ENCODE results near the gene GNAS. TPM values are rescaled to one million over a fixed set of nuclear protein-coding genes. Genes with fewer than 3 reads are reported as not detected.

GNAS gene
- total RNA-seq, 4 donors from 2014 or later = 679 to 875 (median 782) TPM

DNA sequence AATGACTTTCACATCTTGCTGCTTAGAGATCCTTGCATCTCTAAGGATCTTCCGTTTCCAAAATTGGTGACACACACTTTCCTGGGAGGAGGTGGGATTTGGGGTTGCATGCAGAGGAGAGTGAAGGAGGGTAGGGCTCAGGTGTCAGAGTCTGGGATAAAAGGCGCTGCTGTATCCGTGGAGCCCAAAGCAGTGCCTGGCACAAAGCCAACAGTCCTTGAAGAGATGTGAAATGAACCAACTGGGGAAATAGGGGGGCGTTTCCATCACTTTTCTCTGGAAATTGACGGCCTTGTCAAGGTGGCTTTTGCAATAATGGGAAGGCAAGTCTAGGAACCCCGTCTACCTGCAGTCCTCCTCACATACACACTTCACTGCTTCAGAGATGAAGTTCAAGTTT, 69.0 kb downstream of the GNAS start:
- WGBS = 67% methylated on average over 6 of the region's 6 CpGs

DNA sequence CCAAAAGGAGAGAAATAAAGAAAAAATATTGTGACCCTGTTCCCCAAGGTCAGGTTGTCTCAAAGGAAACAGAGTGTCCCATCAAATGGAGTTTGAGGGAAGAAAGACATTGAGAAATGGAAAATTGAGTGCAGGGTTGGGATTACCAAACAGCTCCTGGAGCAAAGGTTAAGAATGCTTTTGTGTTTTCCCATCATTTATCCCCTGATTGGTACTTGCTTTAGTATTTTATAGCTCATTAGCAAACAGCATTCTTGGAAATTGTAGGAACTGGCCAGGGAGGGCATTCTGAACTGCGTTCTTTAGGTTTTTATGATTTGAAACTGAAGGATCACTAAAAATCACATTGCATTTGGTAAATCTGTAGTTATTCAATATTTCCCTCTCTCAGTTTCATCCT, 69.5 kb downstream of the GNAS start:
- no peaks in the 10 kb centered on the region for H3K9me3 ChIP-seq
- intact Hi-C loops (cut with DNase I) = no loop called here
- H3K27me3 ChIP-seq = no peaks in the 10 kb centered on the region
- no peak for DNase-seq (ENCODE audit: extremely low spot score)
- TF ChIP-seq POLR2A (IDR thresholded peaks at IDR 0.05; ENCODE audit: low read depth) = no peak
- no peak for TF ChIP-seq EP300 (IDR thresholded peaks at IDR 0.05)
- TF ChIP-seq, protein P1, sequence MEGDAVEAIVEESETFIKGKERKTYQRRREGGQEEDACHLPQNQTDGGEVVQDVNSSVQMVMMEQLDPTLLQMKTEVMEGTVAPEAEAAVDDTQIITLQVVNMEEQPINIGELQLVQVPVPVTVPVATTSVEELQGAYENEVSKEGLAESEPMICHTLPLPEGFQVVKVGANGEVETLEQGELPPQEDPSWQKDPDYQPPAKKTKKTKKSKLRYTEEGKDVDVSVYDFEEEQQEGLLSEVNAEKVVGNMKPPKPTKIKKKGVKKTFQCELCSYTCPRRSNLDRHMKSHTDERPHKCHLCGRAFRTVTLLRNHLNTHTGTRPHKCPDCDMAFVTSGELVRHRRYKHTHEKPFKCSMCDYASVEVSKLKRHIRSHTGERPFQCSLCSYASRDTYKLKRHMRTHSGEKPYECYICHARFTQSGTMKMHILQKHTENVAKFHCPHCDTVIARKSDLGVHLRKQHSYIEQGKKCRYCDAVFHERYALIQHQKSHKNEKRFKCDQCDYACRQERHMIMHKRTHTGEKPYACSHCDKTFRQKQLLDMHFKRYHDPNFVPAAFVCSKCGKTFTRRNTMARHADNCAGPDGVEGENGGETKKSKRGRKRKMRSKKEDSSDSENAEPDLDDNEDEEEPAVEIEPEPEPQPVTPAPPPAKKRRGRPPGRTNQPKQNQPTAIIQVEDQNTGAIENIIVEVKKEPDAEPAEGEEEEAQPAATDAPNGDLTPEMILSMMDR (IDR thresholded peaks at IDR 0.05) = no peak
- TF ChIP-seq POLR2AphosphoS5 (IDR thresholded peaks at IDR 0.05) = no peak
- 88% methylated on average over 1 of the region's 1 CpG for WGBS
- no peak overlapping the region for H3K4me3 ChIP-seq
- no peaks in the 10 kb centered on the region for H3K4me1 ChIP-seq
- H3K36me3 ChIP-seq = no peaks in the 10 kb centered on the region
- H3K27ac ChIP-seq (replicated peaks in 1 of 4) = no peak overlapping the region

More for the DNA sequence above, 69.0 kb downstream of the GNAS start:
- H3K4me3 ChIP-seq = no peak overlapping the region
- no peaks in the 10 kb centered on the region for H3K36me3 ChIP-seq
- no peaks in the 10 kb centered on the region for H3K4me1 ChIP-seq
- peaks cover 0 to 2% (median 0%) of the 10 kb centered on the region in 4 donors for H3K9me3 ChIP-seq
- intact Hi-C loops (cut with DNase I) = no loop called here
- H3K27ac ChIP-seq (replicated peaks in 1 of 4) = no peak overlapping the region
- no peak for DNase-seq (ENCODE audit: extremely low spot score)
- TF ChIP-seq POLR2A (IDR thresholded peaks at IDR 0.05; ENCODE audit: low read depth) = no peak
- TF ChIP-seq POLR2AphosphoS5 (IDR thresholded peaks at IDR 0.05) = no peak
- TF ChIP-seq, protein P1 (IDR thresholded peaks at IDR 0.05) = no peak
- TF ChIP-seq EP300 (IDR thresholded peaks at IDR 0.05) = no peak
- no peaks in the 10 kb centered on the region for H3K27me3 ChIP-seq

DNA sequence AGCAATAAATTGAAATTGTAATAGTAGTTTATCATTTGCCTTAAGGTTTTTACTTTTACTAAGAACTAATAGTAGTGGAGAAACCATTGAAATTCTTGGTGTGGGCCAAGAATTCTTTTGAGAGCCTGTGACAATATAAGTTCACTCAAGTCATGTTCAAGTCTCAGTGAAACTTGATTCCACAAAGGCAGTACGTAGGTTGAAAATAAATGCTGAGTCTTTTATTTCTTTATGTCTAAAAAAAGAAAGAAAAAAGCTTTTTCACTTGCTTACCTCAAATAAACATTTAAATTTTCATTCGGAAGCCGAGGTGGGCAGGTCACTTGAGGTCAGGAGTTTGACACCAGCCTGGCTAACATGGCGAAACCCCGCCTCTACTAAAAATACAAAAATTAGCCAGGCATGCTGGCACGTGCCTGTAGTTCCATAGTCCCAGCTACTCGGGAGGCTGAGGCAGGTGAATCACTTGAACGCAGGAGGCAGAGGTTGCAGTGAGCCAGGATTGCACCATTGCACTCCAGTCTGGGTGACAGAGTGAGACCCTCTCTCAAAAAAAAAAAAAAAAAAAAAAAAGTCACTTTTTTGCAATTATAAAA, 70.7 kb downstream of the GNAS start:
- 72% methylated on average over 8 of the region's 8 CpGs for WGBS
- intact Hi-C loops (cut with DNase I) = no loop called here
- Histone ChIP-seq H3K27ac (replicated peaks in 1 of 4) (no peak overlapping the region), H3K9me3 (no peaks in the 10 kb centered on the region), H3K4me1 (no peaks in the 10 kb centered on the region), H3K4me3 (no peak overlapping the region), H3K27me3 (no peaks in the 10 kb centered on the region), H3K36me3 (no peaks in the 10 kb centered on the region)
- TF ChIP-seq, protein P1 (IDR thresholded peaks at IDR 0.05) = no peak
- TF ChIP-seq POLR2A (IDR thresholded peaks at IDR 0.05; ENCODE audit: low read depth) (no peak), EP300 (IDR thresholded peaks at IDR 0.05) (no peak), POLR2AphosphoS5 (IDR thresholded peaks at IDR 0.05) (no peak)
- DNase-seq (ENCODE audit: extremely low spot score) = no peak

DNA sequence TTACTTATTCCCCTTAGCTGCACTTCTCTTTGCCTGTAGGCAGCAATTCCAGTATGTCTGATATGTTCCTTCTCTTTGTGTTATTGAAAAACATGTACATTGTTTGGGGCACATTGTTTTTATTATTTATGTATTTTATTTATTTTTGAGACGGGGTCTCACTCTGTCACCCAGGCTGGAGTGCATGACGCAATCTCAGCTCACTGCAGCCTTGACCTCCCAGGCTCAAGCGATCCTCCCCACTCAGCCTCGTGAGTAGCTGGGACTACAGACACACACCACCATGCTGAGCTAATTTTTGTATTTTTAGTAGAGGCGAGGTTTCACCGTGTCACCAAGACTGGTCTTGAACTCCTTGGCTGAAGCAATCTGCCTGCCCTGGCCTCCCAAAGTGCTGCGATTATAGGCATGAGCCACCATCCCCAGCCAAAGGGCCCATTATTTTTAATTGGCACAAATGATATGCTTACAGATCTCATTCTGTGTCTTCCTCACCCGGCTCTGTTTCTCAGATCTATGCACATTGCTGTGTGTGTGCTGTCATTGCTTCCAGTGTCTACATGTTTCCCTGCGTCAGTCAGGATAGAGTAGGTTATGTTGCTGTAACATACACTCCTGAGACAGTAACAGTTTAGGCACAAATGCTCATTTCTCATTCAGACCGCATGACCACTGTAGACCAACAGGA, 74.4 kb downstream of the GNAS start:
- Histone ChIP-seq H3K4me1 (no peaks in the 10 kb centered on the region), H3K36me3 (no peaks in the 10 kb centered on the region), H3K27ac (replicated peaks in 1 of 4) (no peak overlapping the region), H3K4me3 (no peak overlapping the region), H3K9me3 (no peaks in the 10 kb centered on the region), H3K27me3 (no peaks in the 10 kb centered on the region)
- TF ChIP-seq, protein P1 (IDR thresholded peaks at IDR 0.05) = no peak
- no peak for TF ChIP-seq POLR2AphosphoS5 (IDR thresholded peaks at IDR 0.05)
- TF ChIP-seq POLR2A (IDR thresholded peaks at IDR 0.05; ENCODE audit: low read depth) = no peak
- no peak for TF ChIP-seq EP300 (IDR thresholded peaks at IDR 0.05)
- peak; percentile 87 for DNase-seq (ENCODE audit: extremely low spot score)
- intact Hi-C loops (cut with DNase I) = no loop called here
- 93% methylated on average over 10 of the region's 10 CpGs for WGBS
